Measurements from ENCODE around the gene HOXC10. TPM values are rescaled to one million over a fixed set of nuclear protein-coding genes. Genes with fewer than 3 reads are reported as not detected.

HOXC10 gene
- total and polyA plus RNA-seq, 4 donors: 0.18 TPM; not detected in 3

DNA sequence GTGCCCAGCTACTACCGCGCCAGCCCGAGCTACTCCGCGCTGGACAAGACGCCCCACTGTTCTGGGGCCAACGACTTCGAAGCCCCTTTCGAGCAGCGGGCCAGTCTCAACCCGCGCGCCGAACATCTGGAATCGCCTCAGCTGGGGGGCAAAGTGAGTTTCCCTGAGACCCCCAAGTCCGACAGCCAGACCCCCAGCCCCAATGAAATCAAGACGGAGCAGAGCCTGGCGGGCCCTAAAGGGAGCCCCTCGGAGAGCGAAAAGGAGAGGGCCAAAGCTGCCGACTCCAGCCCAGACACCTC lies 697 bp downstream of the HOXC10 start:
- Histone ChIP-seq H3K9me3 (ENCODE audit: control insufficient read depth in 4 of 4, insufficient read depth in 3 of 4, low read length in 3 of 4) (peaks cover 0 to 21% (median 0%) of the 10 kb centered on the region in 4 donors), H3K9ac (ENCODE audit: insufficient read depth in 1 of 2, low read length in 2 of 2) (no peak overlapping the region), H3K27ac (ENCODE audit: low read depth in 1 of 2, low read length in 1 of 2) (no peak overlapping the region), H3K27me3 (ENCODE audit: control insufficient read depth in 3 of 3, insufficient read depth in 3 of 3, low read length in 2 of 3) (peaks cover 32 to 98% (median 90%) of the 10 kb centered on the region in 3 donors), H3K4me1 (ENCODE audit: control insufficient read depth in 5 of 5, insufficient read depth in 5 of 5, low read length in 5 of 5) (peaks cover 0 to 17% (median 10%) of the 10 kb centered on the region in 5 donors), H3K36me3 (ENCODE audit: control insufficient read depth in 4 of 4, insufficient read depth in 4 of 4, low read length in 4 of 4) (no peaks in the 10 kb centered on the region), H3K4me3 (no peak overlapping the region)
- TF ChIP-seq, protein P1, sequence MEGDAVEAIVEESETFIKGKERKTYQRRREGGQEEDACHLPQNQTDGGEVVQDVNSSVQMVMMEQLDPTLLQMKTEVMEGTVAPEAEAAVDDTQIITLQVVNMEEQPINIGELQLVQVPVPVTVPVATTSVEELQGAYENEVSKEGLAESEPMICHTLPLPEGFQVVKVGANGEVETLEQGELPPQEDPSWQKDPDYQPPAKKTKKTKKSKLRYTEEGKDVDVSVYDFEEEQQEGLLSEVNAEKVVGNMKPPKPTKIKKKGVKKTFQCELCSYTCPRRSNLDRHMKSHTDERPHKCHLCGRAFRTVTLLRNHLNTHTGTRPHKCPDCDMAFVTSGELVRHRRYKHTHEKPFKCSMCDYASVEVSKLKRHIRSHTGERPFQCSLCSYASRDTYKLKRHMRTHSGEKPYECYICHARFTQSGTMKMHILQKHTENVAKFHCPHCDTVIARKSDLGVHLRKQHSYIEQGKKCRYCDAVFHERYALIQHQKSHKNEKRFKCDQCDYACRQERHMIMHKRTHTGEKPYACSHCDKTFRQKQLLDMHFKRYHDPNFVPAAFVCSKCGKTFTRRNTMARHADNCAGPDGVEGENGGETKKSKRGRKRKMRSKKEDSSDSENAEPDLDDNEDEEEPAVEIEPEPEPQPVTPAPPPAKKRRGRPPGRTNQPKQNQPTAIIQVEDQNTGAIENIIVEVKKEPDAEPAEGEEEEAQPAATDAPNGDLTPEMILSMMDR (IDR thresholded peaks at IDR 0.05; ENCODE audit: control extremely low read depth, extremely low read depth): no peak
- ATAC-seq (ENCODE audit: insufficient read depth, low FRiP score) (no peak), DNase-seq (no peak)
- 5 to 9% methylated on average over 21 of the region's 21 CpGs for WGBS, 2 donors

DNA sequence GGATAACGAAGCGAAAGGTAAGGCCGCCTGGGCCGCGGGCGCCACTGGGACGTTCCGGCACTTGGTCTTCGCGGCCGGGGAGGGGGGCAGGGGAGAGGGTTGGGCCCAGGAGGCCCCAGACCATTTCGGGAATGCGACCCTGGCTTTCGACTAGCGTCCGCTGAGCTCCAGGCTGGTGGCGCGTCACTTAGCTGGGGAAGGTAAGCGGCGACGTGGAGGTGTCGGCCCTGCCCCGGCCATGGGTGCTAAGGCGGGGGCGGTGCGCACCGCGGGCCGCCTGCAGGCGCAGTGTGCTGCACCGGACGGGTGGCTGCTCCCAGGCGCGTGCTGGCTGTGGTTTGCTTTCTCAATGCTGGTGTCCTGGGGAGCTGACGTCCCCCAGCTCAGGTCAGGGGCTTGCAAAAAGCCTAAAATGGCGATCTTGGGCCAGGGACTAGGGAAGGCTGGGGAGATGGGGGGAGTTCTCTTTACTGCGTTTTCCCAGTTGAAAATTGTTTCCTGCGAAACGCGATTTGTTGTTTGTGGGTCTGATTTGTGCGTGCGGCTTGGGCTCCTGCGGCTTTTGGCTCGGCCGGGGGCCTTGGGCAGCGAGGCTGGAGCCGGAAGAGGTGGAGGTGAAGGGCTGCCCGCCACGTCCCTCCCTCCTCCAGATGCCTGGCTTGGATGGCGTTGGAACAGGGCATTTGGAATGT lies 1.2 kb downstream of the HOXC10 start:
- Histone ChIP-seq H3K4me1 (ENCODE audit: control insufficient read depth in 5 of 5, insufficient read depth in 5 of 5, low read length in 5 of 5) (peaks cover 0 to 17% (median 10%) of the 10 kb centered on the region in 5 donors), H3K9me3 (ENCODE audit: control insufficient read depth in 4 of 4, insufficient read depth in 3 of 4, low read length in 3 of 4) (peaks cover 0 to 21% (median 0%) of the 10 kb centered on the region in 4 donors), H3K4me3 (no peak overlapping the region), H3K9ac (ENCODE audit: insufficient read depth in 1 of 2, low read length in 2 of 2) (no peak overlapping the region), H3K36me3 (ENCODE audit: control insufficient read depth in 4 of 4, insufficient read depth in 4 of 4, low read length in 4 of 4) (no peaks in the 10 kb centered on the region), H3K27ac (ENCODE audit: low read depth in 1 of 2, low read length in 1 of 2) (no peak overlapping the region), H3K27me3 (ENCODE audit: control insufficient read depth in 3 of 3, insufficient read depth in 3 of 3, low read length in 2 of 3) (peaks cover 32 to 98% (median 90%) of the 10 kb centered on the region in 3 donors)
- TF ChIP-seq, protein P1 (IDR thresholded peaks at IDR 0.05; ENCODE audit: control extremely low read depth, extremely low read depth): no peak
- 4 to 5% methylated on average over 47 to 50 of the region's 50 CpGs for WGBS, 2 donors
- no peak for DNase-seq
- no peak for ATAC-seq (ENCODE audit: insufficient read depth, low FRiP score)

DNA sequence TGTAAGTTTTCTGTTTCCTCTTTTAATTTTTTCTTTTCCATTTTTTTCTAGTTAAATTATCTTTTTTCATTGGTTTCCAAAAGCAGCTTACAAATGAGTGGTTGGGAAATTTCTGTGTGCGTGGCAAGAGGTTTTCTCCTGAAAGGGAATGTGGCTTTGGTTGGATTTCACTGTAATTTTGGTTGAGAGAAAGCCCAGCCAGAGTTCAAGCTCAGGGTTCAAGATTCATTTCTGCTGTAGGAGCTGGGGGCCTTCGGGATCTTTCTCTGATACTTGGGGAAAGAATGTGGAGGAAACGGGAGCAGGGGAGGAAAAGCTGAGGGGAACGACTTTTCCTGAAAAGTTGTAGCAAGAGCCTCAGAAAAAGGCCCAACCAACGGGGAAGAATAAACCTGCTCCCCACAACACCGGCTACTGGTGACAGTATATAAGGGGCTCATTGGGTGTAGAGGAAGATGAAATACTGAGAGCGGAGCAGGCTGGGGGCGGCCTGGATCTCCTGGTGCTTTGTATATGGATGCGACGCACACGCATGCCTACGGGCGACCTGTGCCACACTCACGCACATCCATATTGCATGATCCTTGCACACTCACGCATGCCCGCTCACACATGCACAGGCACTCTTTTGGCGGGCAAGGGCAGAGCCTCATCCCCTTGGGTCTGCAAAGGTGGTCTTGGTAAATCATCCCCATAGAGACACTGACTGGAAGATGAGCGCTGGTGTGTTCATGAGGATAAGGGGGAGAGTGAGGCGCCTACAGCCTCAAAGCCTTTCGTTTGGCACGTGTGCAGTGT lies 1.9 kb downstream of the HOXC10 start:
- ATAC-seq (ENCODE audit: insufficient read depth, low FRiP score): no peak
- WGBS, 2 donors: 25 to 35% methylated on average over 21 of the region's 21 CpGs
- DNase-seq: no peak
- H3K27me3 ChIP-seq (ENCODE audit: control insufficient read depth in 3 of 3, insufficient read depth in 3 of 3, low read length in 2 of 3): peaks cover 32 to 98% (median 90%) of the 10 kb centered on the region in 3 donors
- TF ChIP-seq, protein P1 (IDR thresholded peaks at IDR 0.05; ENCODE audit: control extremely low read depth, extremely low read depth): no peak
- no peak overlapping the region for H3K27ac ChIP-seq (ENCODE audit: low read depth in 1 of 2, low read length in 1 of 2)
- H3K4me1 ChIP-seq (ENCODE audit: control insufficient read depth in 5 of 5, insufficient read depth in 5 of 5, low read length in 5 of 5): peaks cover 0 to 17% (median 10%) of the 10 kb centered on the region in 5 donors
- H3K9me3 ChIP-seq (ENCODE audit: control insufficient read depth in 4 of 4, insufficient read depth in 3 of 4, low read length in 3 of 4): peaks cover 0 to 21% (median 0%) of the 10 kb centered on the region in 4 donors
- no peak overlapping the region for H3K9ac ChIP-seq (ENCODE audit: insufficient read depth in 1 of 2, low read length in 2 of 2)
- H3K36me3 ChIP-seq (ENCODE audit: control insufficient read depth in 4 of 4, insufficient read depth in 4 of 4, low read length in 4 of 4): no peaks in the 10 kb centered on the region
- H3K4me3 ChIP-seq: no peak overlapping the region

Measured in lung (tissue), 12 donors.